ENCODE results near the gene MCF2L2.
"Not testable (repeated sequence)": the region's sequence is repeated elsewhere in the genome, so short reads cannot be mapped to it uniquely, and the experiment has no call there.

MCF2L2 gene

DNA sequence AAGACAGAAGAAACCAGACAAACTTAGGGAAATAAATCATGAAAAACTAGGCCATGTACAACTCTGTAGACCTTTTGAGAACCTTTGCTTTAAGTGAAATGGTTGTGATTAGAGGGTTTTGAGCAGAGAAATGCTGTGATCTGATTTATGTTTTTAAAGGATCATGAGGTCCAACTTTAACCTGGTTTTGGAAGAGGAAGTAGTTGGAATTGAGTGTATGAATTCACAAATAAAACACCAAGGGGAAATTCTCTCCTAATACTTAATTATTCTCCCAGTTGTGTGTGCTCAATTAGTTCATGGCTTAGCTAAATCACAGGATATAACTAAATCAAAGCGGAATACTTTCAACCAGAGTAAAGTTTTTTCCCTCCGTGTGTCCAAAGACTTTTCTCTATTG, 45.5 kb upstream of the MCF2L2 start:
- Histone ChIP-seq H3K27ac (no peak overlapping the region), H2AFZ (peak overlapping the region; percentile 3), H3K27me3 (ENCODE audit: control insufficient read depth, insufficient read depth, low read length) (no peaks in the 10 kb centered on the region), H3K4me1 (no peaks in the 10 kb centered on the region), H3K79me2 (no peaks in the 10 kb centered on the region), H3K4me2 (ENCODE audit: low read length) (no peak overlapping the region), H3K9ac (no peak overlapping the region), H3K36me3 (ENCODE audit: control insufficient read depth, insufficient read depth, low read length) (no peaks in the 10 kb centered on the region), H3K4me3 (ENCODE audit: low read depth, low read length) (no peak overlapping the region), H3K9me3 (ENCODE audit: control insufficient read depth, low read length) (no peaks in the 10 kb centered on the region)
- TF ChIP-seq, protein P1, sequence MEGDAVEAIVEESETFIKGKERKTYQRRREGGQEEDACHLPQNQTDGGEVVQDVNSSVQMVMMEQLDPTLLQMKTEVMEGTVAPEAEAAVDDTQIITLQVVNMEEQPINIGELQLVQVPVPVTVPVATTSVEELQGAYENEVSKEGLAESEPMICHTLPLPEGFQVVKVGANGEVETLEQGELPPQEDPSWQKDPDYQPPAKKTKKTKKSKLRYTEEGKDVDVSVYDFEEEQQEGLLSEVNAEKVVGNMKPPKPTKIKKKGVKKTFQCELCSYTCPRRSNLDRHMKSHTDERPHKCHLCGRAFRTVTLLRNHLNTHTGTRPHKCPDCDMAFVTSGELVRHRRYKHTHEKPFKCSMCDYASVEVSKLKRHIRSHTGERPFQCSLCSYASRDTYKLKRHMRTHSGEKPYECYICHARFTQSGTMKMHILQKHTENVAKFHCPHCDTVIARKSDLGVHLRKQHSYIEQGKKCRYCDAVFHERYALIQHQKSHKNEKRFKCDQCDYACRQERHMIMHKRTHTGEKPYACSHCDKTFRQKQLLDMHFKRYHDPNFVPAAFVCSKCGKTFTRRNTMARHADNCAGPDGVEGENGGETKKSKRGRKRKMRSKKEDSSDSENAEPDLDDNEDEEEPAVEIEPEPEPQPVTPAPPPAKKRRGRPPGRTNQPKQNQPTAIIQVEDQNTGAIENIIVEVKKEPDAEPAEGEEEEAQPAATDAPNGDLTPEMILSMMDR (IDR thresholded peaks at IDR 0.05), result no peak

DNA sequence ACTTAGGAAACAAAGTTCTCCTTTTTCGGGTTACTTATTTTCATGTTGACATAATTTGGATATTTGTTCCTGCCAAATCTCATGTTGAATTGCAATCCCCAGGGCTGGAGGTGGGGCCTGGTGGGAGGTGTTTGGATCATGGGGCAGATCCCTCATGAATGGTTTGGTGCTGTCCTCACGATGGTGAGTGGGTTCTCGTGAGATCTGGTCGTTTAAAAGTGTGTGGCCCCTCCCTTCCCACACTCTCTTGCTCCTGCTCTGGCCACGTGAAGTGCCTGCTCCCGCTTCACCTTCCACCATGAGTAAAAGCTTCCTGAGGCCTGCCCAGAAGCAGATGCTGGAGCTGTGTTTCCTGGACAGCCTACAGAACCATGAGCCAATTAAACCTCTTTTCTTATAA, 43.7 kb upstream of the MCF2L2 start:
- Histone ChIP-seq H3K9me3 (ENCODE audit: control insufficient read depth, low read length) (no peaks in the 10 kb centered on the region), H3K4me2 (ENCODE audit: low read length) (no peak overlapping the region), H3K4me1 (no peaks in the 10 kb centered on the region), H3K27ac (no peak overlapping the region), H3K9ac (no peak overlapping the region), H3K79me2 (no peaks in the 10 kb centered on the region), H3K4me3 (ENCODE audit: low read depth, low read length) (no peak overlapping the region), H3K27me3 (ENCODE audit: control insufficient read depth, insufficient read depth, low read length) (no peaks in the 10 kb centered on the region), H3K36me3 (ENCODE audit: control insufficient read depth, insufficient read depth, low read length) (no peaks in the 10 kb centered on the region), H2AFZ (no peak overlapping the region)
- TF ChIP-seq, protein P1 (IDR thresholded peaks at IDR 0.05), result no peak

DNA sequence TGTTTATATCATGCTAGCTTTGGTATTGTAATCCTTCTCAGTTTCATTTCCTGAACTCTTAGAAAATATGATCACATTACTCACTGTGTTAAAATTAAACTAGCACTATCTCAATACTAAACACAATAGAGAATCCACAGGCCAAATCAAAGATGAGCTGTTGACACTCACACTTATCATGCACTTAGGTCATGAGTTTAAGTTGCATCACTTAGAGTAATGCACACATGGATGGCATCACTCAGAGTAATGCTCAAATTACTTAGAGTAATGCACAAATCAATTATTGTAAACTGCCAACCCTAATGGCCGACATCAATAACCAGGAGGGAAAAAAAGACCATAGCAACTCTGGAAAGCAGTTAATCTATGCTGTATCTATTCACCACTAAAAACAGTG, 40.0 kb upstream of the MCF2L2 start:
- H3K4me2 ChIP-seq (ENCODE audit: low read length), result no peak overlapping the region
- TF ChIP-seq, protein P1 (IDR thresholded peaks at IDR 0.05), result no peak
- no peaks in the 10 kb centered on the region for H3K9me3 ChIP-seq (ENCODE audit: control insufficient read depth, low read length)
- H3K27ac ChIP-seq, result no peak overlapping the region
- no peak overlapping the region for H3K4me3 ChIP-seq (ENCODE audit: low read depth, low read length)
- no peak overlapping the region for H3K9ac ChIP-seq
- no peaks in the 10 kb centered on the region for H3K36me3 ChIP-seq (ENCODE audit: control insufficient read depth, insufficient read depth, low read length)
- no peaks in the 10 kb centered on the region for H3K79me2 ChIP-seq
- no peaks in the 10 kb centered on the region for H3K27me3 ChIP-seq (ENCODE audit: control insufficient read depth, insufficient read depth, low read length)
- no peak overlapping the region for H2AFZ ChIP-seq
- no peaks in the 10 kb centered on the region for H3K4me1 ChIP-seq

DNA sequence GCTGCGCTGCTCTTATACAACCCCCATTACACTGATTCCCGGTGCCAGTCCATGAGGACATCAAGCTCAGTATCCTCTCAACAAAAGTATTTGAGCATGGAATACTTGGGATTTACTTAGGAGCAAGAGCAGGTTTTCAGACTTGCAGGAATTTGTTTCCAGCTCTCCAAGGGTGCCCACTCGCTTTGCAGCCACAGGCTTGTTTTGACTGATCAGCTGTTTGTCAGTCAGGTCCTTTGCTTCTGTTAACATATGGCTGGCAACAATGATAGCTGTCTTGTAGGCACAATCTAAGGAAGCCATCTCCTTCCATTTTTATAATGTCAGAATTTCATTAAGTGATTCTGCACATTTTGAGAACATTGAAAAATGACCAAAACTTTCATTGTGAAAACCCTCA, 38.2 kb upstream of the MCF2L2 start:
- no peaks in the 10 kb centered on the region for H3K79me2 ChIP-seq
- no peaks in the 10 kb centered on the region for H3K9me3 ChIP-seq (ENCODE audit: control insufficient read depth, low read length)
- H3K9ac ChIP-seq, result no peak overlapping the region
- no peaks in the 10 kb centered on the region for H3K27me3 ChIP-seq (ENCODE audit: control insufficient read depth, insufficient read depth, low read length)
- no peak overlapping the region for H2AFZ ChIP-seq
- TF ChIP-seq, protein P1 (IDR thresholded peaks at IDR 0.05), result no peak
- no peaks in the 10 kb centered on the region for H3K4me1 ChIP-seq
- H3K4me3 ChIP-seq (ENCODE audit: low read depth, low read length), result no peak overlapping the region
- no peaks in the 10 kb centered on the region for H3K36me3 ChIP-seq (ENCODE audit: control insufficient read depth, insufficient read depth, low read length)
- no peak overlapping the region for H3K4me2 ChIP-seq (ENCODE audit: low read length)
- H3K27ac ChIP-seq, result no peak overlapping the region

DNA sequence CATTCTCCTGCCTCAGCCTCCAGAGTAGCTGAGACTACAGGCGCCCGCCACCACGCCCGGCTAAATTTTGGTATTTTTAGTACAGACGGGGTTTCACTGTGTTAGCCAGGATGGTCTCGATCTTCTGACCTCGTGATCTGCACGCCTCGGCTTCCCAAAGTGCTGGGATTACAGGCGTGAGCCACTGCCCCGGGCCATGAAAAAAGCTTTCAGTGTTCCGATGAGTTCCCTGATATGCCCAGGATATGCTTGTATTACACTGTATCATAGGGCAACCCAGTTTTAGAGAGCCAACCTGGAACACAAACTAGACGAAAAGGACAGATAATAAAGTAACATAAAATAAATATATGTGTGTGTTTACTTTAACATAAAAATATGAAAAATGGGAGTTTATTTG, 37.3 kb upstream of the MCF2L2 start:
- H3K27me3 ChIP-seq (ENCODE audit: control insufficient read depth, insufficient read depth, low read length); H2AFZ ChIP-seq; H3K36me3 ChIP-seq (ENCODE audit: control insufficient read depth, insufficient read depth, low read length); H3K27ac ChIP-seq; H3K4me1 ChIP-seq; H3K4me3 ChIP-seq (ENCODE audit: low read depth, low read length); H3K79me2 ChIP-seq; H3K9me3 ChIP-seq (ENCODE audit: control insufficient read depth, low read length); H3K4me2 ChIP-seq (ENCODE audit: low read length); H3K9ac ChIP-seq: not testable (repeated sequence)
